ENCODE data around the gene ARHGAP33.

GRCh38 chr19:35784503-35785338, 9.4 kb downstream of the ARHGAP33 start:
- TF ChIP-seq, protein P1, sequence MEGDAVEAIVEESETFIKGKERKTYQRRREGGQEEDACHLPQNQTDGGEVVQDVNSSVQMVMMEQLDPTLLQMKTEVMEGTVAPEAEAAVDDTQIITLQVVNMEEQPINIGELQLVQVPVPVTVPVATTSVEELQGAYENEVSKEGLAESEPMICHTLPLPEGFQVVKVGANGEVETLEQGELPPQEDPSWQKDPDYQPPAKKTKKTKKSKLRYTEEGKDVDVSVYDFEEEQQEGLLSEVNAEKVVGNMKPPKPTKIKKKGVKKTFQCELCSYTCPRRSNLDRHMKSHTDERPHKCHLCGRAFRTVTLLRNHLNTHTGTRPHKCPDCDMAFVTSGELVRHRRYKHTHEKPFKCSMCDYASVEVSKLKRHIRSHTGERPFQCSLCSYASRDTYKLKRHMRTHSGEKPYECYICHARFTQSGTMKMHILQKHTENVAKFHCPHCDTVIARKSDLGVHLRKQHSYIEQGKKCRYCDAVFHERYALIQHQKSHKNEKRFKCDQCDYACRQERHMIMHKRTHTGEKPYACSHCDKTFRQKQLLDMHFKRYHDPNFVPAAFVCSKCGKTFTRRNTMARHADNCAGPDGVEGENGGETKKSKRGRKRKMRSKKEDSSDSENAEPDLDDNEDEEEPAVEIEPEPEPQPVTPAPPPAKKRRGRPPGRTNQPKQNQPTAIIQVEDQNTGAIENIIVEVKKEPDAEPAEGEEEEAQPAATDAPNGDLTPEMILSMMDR (optimal IDR thresholded peaks at IDR 0.05 in 1 of 3, IDR thresholded peaks at IDR 0.05 in 1 of 3, conservative IDR thresholded peaks at IDR 0.05 in 1 of 3; ENCODE audit: extremely low read depth in 1 of 3, insufficient read depth in 2 of 3, low read length in 3 of 3): no peak
- TF ChIP-seq EZH2 (IDR thresholded peaks at IDR 0.05; ENCODE audit: low read length): no peak
